Panc1 (cell line): ENCODE results near the gene NLGN2. TPM values are rescaled to one million over a fixed set of nuclear protein-coding genes. Genes with fewer than 3 reads are reported as not detected.
A peak's percentile ranks its signal among the peaks of the same experiment; 100 is the strongest.

Experiments
- ATAC-seq: fragments of 200-7000 bp; cut with Tn5 transposase; 2 replicates; pipeline ENCODE4 v1.9.1; 2020; ENCODE audit warnings: mild to moderate bottlenecking, moderate library complexity
- BruUV-seq: library from RNA; stranded (reverse); fragments of 400-500 nt; replicated peaks from 2 replicates; lab custom pipeline; 2021; lab: Mats Ljungman, UMichigan
- CTCF ChIA-PET: fragments of 300-600 bp; sonication (Branson Sonifier 250); formaldehyde crosslinking; loops from one replicate; lab custom pipeline; 2022; ENCODE audit warnings: antibody characterized with exemption; lab: Charles Lee
- POLR2A ChIA-PET: fragments of 300-600 bp; sonication (Branson Sonifier 250); formaldehyde crosslinking; loops from one replicate; lab custom pipeline; 2022; ENCODE audit warnings: antibody characterized with exemption; lab: Charles Lee
- DNase-seq: peaks from one replicate; pipeline ENCODE4 v3.0.0-alpha.2; 2010; ENCODE audit warnings: low read depth, low spot score
- H3K27ac ChIP-seq: 2 replicates; pipeline ENCODE4 v1.5.1; 2011; ENCODE audit warnings: mild to moderate bottlenecking, low read length, inconsistent platforms
- H3K27me3 ChIP-seq: fragments of 200-500 bp; sonication (Bioruptor generic); 2 replicates; pipeline ENCODE4 v1.6.0; 2014; ENCODE audit warnings: low read length, inconsistent platforms; ENCODE audit not compliant: control insufficient read depth, insufficient read depth
- H3K36me3 ChIP-seq: fragments of 200-500 bp; sonication (Bioruptor generic); 2 replicates; pipeline ENCODE4 v1.5.1; 2014; ENCODE audit warnings: inconsistent platforms, mild to moderate bottlenecking, low read length, moderate library complexity; ENCODE audit not compliant: control insufficient read depth, insufficient read depth
- H3K4me1 ChIP-seq: 2 replicates; pipeline ENCODE4 v1.5.1; 2011; ENCODE audit warnings: inconsistent platforms, mild to moderate bottlenecking, low read length, moderate library complexity; ENCODE audit not compliant: control insufficient read depth, insufficient read depth
- H3K4me3 ChIP-seq, 2 experiments: 2 replicates each; pipeline ENCODE4 v1.5.1; 2011 to 2012; ENCODE audit warnings: low read depth in 2 of 2, low read length in 2 of 2, mild to moderate bottlenecking in 2 of 2, inconsistent platforms in 1 of 2, moderate library complexity in 1 of 2
- H3K9me3 ChIP-seq: fragments of 200-500 bp; sonication (Bioruptor generic); 2 replicates; pipeline ENCODE4 v1.5.1; 2014; ENCODE audit warnings: low read depth, mild to moderate bottlenecking, inconsistent platforms, low read length, moderate library complexity; ENCODE audit not compliant: control insufficient read depth, insufficient read depth
- POLR2AphosphoS5 ChIP-seq: IDR thresholded peaks from 2 replicates; pipeline ENCODE4 v1.6.1; 2012; ENCODE audit warnings: mild to moderate bottlenecking, low read depth, low read length, moderate library complexity
- SIN3A ChIP-seq: IDR thresholded peaks from 2 replicates; pipeline ENCODE4 v1.6.1; 2012; ENCODE audit warnings: low read depth, mild to moderate bottlenecking, low read length, moderate library complexity, borderline replicate concordance; ENCODE audit not compliant: insufficient read depth
- TCF7L2 ChIP-seq: IDR thresholded peaks from 2 replicates; pipeline ENCODE4 v1.6.1; 2011; ENCODE audit warnings: mild to moderate bottlenecking, low read depth, low read length, inconsistent platforms
- in situ Hi-C: cut with HindIII; loops from 2 replicates; pipeline ENCODE4 v1.10.0; 2016; ENCODE audit warnings: low sequenced_read_pairs, low pct_unique_long_range_greater_than_20kb
- intact Hi-C: fragments of 100-400 bp; cut with micrococcal nuclease; formaldehyde crosslinking; loops from one replicate; pipeline ENCODE4 v1.10.0; 2022; ENCODE audit not compliant: unreplicated experiment
- total RNA-seq: library from RNA; stranded (reverse); gene quantifications from one replicate; pipeline ENCODE4 v1.2.1, GENCODE V29; 2021; ENCODE audit not compliant: unreplicated experiment
- TF ChIP-seq, protein P1 (sequence below): fragments of 450-650 bp; IDR thresholded peaks from 2 replicates; pipeline ENCODE4 v1.5.1; 2017; ENCODE audit warnings: mild to moderate bottlenecking
- TF ChIP-seq, protein P2 (sequence below), 2 experiments: IDR thresholded peaks; 2 replicates each; pipeline ENCODE4 v1.6.1; 2011 to 2012; ENCODE audit warnings: low read depth in 2 of 2, control low read depth in 1 of 2, low read length in 1 of 2, mild to moderate bottlenecking in 1 of 2, moderate library complexity in 1 of 2; ENCODE audit not compliant: insufficient read depth in 1 of 2

NLGN2 gene
- total RNA-seq, 1 experiment from 2014 or later = 33.6 TPM

DNA sequence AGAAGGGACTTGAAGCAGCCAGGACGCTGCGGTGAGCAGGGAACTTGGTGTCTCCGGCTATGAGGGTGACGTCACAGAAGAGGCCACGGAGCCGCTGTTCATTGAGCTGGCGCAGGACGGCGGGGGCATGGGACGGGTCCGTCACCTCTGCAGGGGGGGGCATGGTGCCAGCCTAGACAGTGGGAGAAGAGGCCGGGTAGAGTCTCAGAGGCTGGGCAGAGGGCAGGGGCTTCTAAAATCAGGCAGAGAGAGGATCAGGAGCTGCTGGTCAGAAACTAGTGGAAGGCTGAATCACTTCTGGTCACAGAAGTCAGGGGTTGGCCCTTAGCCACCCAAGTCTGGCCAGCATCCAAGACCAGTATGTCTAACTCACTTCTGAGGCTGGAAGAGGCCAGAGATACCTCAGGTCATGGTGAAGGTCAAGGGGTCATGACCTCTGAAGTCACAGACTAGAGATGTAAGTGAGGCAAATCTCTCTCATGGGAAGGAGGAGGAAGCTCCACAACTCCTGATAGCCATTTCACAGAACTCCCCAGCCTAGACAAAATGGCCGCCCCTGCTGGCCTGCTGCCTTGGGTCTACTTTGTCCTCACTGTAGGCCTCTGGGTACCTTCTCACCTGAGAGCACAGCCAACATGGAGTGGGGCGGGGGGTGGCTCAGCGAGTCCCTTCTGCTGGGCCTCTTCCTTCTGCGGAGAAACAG is 59.1 kb downstream of the NLGN2 start:
- no TSS peak for BruUV-seq
- in situ Hi-C loops = no loop called here
- H3K4me1 ChIP-seq = peaks cover 21% of the 10 kb centered on the region
- DNase-seq = no peak
- TF ChIP-seq SIN3A (no peak), POLR2AphosphoS5 (no peak), TCF7L2 (no peak)
- TF ChIP-seq, protein P1, sequence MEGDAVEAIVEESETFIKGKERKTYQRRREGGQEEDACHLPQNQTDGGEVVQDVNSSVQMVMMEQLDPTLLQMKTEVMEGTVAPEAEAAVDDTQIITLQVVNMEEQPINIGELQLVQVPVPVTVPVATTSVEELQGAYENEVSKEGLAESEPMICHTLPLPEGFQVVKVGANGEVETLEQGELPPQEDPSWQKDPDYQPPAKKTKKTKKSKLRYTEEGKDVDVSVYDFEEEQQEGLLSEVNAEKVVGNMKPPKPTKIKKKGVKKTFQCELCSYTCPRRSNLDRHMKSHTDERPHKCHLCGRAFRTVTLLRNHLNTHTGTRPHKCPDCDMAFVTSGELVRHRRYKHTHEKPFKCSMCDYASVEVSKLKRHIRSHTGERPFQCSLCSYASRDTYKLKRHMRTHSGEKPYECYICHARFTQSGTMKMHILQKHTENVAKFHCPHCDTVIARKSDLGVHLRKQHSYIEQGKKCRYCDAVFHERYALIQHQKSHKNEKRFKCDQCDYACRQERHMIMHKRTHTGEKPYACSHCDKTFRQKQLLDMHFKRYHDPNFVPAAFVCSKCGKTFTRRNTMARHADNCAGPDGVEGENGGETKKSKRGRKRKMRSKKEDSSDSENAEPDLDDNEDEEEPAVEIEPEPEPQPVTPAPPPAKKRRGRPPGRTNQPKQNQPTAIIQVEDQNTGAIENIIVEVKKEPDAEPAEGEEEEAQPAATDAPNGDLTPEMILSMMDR = no peak
- TF ChIP-seq, protein P2, sequence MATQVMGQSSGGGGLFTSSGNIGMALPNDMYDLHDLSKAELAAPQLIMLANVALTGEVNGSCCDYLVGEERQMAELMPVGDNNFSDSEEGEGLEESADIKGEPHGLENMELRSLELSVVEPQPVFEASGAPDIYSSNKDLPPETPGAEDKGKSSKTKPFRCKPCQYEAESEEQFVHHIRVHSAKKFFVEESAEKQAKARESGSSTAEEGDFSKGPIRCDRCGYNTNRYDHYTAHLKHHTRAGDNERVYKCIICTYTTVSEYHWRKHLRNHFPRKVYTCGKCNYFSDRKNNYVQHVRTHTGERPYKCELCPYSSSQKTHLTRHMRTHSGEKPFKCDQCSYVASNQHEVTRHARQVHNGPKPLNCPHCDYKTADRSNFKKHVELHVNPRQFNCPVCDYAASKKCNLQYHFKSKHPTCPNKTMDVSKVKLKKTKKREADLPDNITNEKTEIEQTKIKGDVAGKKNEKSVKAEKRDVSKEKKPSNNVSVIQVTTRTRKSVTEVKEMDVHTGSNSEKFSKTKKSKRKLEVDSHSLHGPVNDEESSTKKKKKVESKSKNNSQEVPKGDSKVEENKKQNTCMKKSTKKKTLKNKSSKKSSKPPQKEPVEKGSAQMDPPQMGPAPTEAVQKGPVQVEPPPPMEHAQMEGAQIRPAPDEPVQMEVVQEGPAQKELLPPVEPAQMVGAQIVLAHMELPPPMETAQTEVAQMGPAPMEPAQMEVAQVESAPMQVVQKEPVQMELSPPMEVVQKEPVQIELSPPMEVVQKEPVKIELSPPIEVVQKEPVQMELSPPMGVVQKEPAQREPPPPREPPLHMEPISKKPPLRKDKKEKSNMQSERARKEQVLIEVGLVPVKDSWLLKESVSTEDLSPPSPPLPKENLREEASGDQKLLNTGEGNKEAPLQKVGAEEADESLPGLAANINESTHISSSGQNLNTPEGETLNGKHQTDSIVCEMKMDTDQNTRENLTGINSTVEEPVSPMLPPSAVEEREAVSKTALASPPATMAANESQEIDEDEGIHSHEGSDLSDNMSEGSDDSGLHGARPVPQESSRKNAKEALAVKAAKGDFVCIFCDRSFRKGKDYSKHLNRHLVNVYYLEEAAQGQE (IDR thresholded peaks at IDR 0.05; ENCODE audit: insufficient read depth in 1 of 2, low read depth in 2 of 2, low read length in 1 of 2) = no peak
- H3K36me3 ChIP-seq = no peaks in the 10 kb centered on the region
- H3K9me3 ChIP-seq = no peaks in the 10 kb centered on the region
- intact Hi-C loops = no loop called here
- CTCF ChIA-PET = interaction anchor here (0.6 kb wide), 1 partner anchor 18 kb away, joined by 6 read pairs; no protein-coding TSS in a partner anchor
- H3K4me3 ChIP-seq = no peak overlapping the region
- no peaks in the 10 kb centered on the region for H3K27me3 ChIP-seq
- no peak overlapping the region for H3K27ac ChIP-seq
- ATAC-seq = peak; percentile 51
- POLR2A ChIA-PET = no interaction called here

DNA sequence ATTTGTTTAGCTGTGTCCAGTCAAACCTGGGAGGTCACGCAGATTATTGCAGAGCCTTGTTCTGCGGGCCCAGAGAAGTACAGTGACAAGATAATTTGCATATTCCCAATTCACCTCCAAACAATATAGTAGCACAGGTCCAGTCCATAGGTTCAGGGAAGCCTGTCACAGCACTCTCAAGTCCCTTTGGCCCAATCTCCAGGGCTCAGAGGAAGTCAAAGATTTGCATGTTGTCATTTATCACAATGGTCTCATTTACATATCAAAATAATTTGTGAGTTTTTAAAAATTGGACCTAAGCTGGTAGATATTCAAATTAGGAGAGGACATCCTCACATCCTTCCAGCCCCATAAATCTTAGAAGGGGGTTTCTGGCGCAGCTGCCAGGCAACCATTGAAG is 59.9 kb downstream of the NLGN2 start:
- CTCF ChIA-PET = no interaction called here

More for the DNA sequence above, 59.9 kb downstream of the NLGN2 start:
- TF ChIP-seq SIN3A (no peak), TCF7L2 (no peak), POLR2AphosphoS5 (no peak)
- TF ChIP-seq, protein P1 = no peak
- TF ChIP-seq, protein P2 (IDR thresholded peaks at IDR 0.05; ENCODE audit: insufficient read depth in 1 of 2, low read depth in 2 of 2, low read length in 1 of 2) = no peak
- intact Hi-C loops (no loop called here), in situ Hi-C loops (no loop called here)
- no peak overlapping the region for H3K27ac ChIP-seq
- POLR2A ChIA-PET = no interaction called here
- H3K4me3 ChIP-seq = no peak overlapping the region
- BruUV-seq = no TSS peak
- H3K36me3 ChIP-seq = no peaks in the 10 kb centered on the region
- no peak for DNase-seq
- ATAC-seq = no peak
- H3K27me3 ChIP-seq = no peaks in the 10 kb centered on the region
- H3K9me3 ChIP-seq = no peaks in the 10 kb centered on the region
- peaks cover 24% of the 10 kb centered on the region for H3K4me1 ChIP-seq
